NCI-H2196 treated with DMSO at 0.1 percent for 48 hours (cell line): ENCODE measurements around the gene SEMA5B.

Source experiments
- DNase-seq: peaks from one replicate; lab custom pipeline; 2025; ENCODE audit not compliant: unreplicated experiment; lab: John Stamatoyannopoulos, UW

Gene SEMA5B

GRCh38 chr3:122929188-122930062 lies 98.1 kb downstream of the SEMA5B start:
- DNase-seq, result no peak

GRCh38 chr3:122928396-122929187 lies 99.0 kb downstream of the SEMA5B start:
- no peak for DNase-seq

GRCh38 chr3:122927726-122928125 lies 99.8 kb downstream of the SEMA5B start:
- no peak for DNase-seq

- no peak for DNase-seq
Measured at GRCh38 chr3:122926811-122927210, 100.8 kb downstream of the SEMA5B start.

GRCh38 chr3:122926322-122926721 lies 101.2 kb downstream of the SEMA5B start:
- DNase-seq, result no peak

GRCh38 chr3:122925756-122926155 lies 101.8 kb downstream of the SEMA5B start:
- no peak for DNase-seq

GRCh38 chr3:122924056-122924455 lies 103.5 kb downstream of the SEMA5B start:
- no peak for DNase-seq

- DNase-seq, result no peak
Measured at GRCh38 chr3:122923611-122924010, 104.0 kb downstream of the SEMA5B start.

GRCh38 chr3:122921791-122922651 lies 105.5 kb downstream of the SEMA5B start:
- no peak for DNase-seq

- no peak for DNase-seq
Measured at GRCh38 chr3:122920986-122921385, 106.6 kb downstream of the SEMA5B start.

- DNase-seq, result no peak
Measured at GRCh38 chr3:122919291-122919610, 108.3 kb downstream of the SEMA5B start.

- DNase-seq, result no peak
Measured at GRCh38 chr3:122918576-122919290, 108.8 kb downstream of the SEMA5B start.

GRCh38 chr3:122917412-122917811 lies 110.2 kb downstream of the SEMA5B start:
- DNase-seq, result no peak

GRCh38 chr3:122916580-122916979 lies 111.0 kb downstream of the SEMA5B start:
- DNase-seq, result no peak

GRCh38 chr3:122916084-122916483 lies 111.5 kb downstream of the SEMA5B start:
- DNase-seq, result no peak

GRCh38 chr3:122915300-122916055 lies 112.1 kb downstream of the SEMA5B start:
- no peak for DNase-seq

GRCh38 chr3:122913539-122914100 lies 113.9 kb downstream of the SEMA5B start:
- no peak for DNase-seq

- DNase-seq, result no peak
Measured at GRCh38 chr3:122912772-122913538, 114.6 kb downstream of the SEMA5B start.

- no peak for DNase-seq
Measured at GRCh38 chr3:122911901-122912300, 115.7 kb downstream of the SEMA5B start.
